Activated CD4-positive, alpha-beta T cell treated with anti-CD3 and anti-CD28 coated beads, Interleukin-2, amount 50 U/mL, for 4 hours (primary cell): ENCODE measurements around the gene IL11RA.

Experiments
- DNase-seq, 2 experiments: peaks; one replicate each; pipeline ENCODE4 v3.0.0-alpha.2; 2020

The IL11RA gene

GRCh38 chr9:34651876-34652601 is at the start of gene IL11RA:
TSS of gene IL11RA (plus strand) at chr9:34652185. CDS start at chr9:34655218, 3,033 bp downstream.
- DNase-seq, result peak; percentile 45 to 49

GRCh38 chr9:34603610-34604231 is 48.3 kb upstream of the IL11RA start:
- DNase-seq, result peak; percentile 75 to 79

- DNase-seq, result no peak
Measured at GRCh38 chr9:34606190-34606589, 45.8 kb upstream of the IL11RA start.

GRCh38 chr9:34606905-34607304 is 45.1 kb upstream of the IL11RA start:
- no peak for DNase-seq

- no peak for DNase-seq
Measured at GRCh38 chr9:34607331-34607730, 44.7 kb upstream of the IL11RA start.

GRCh38 chr9:34610434-34611206 is 41.4 kb upstream of the IL11RA start:
- no peak for DNase-seq

GRCh38 chr9:34611251-34611810 is 40.7 kb upstream of the IL11RA start:
- no peak for DNase-seq

GRCh38 chr9:34611811-34612787 is 39.9 kb upstream of the IL11RA start, which contains the start of gene RPP25L:
TSS of gene RPP25L (minus strand) at chr9:34612097. CDS start at chr9:34611296, 801 bp downstream.
- peak; percentile 68 to 72 for DNase-seq

- peak; percentile 50 to 54 for DNase-seq
Measured at GRCh38 chr9:34612788-34613390, 39.1 kb upstream of the IL11RA start.

- DNase-seq, result no peak
Measured at GRCh38 chr9:34615132-34615531, 36.9 kb upstream of the IL11RA start.

GRCh38 chr9:34620061-34620994 is 31.7 kb upstream of the IL11RA start, which contains the start of gene DCTN3:
TSS of gene DCTN3 (minus strand) at chr9:34620495. CDS start at chr9:34620464, 31 bp downstream.
- DNase-seq, result peak; percentile 86 to 88

- no peak for DNase-seq
Measured at GRCh38 chr9:34623374-34624235, 28.4 kb upstream of the IL11RA start.

GRCh38 chr9:34624475-34625185 is 27.4 kb upstream of the IL11RA start:
- DNase-seq, result no peak

- no peak for DNase-seq
Measured at GRCh38 chr9:34625186-34625486, 26.8 kb upstream of the IL11RA start.

GRCh38 chr9:34627716-34628655 is 24.0 kb upstream of the IL11RA start:
- DNase-seq, result no peak

GRCh38 chr9:34628656-34629490 is 23.1 kb upstream of the IL11RA start, which contains the start of gene ARID3C:
TSS of gene ARID3C (minus strand) at chr9:34629066. CDS start at chr9:34628014, 1,052 bp downstream.
- DNase-seq, result peak; percentile 41 to 42

GRCh38 chr9:34629491-34629808 is 22.5 kb upstream of the IL11RA start:
- no peak for DNase-seq
